IPS-18c (cell line): Measurements from ENCODE around the gene CCDC88C.

Source experiments
- H3K4me3 ChIP-seq: 2 replicates; pipeline ENCODE4 v1.7.0; 2013; ENCODE audit warnings: low read depth, mild to moderate bottlenecking, low read length, moderate library complexity; ENCODE audit not compliant: insufficient read depth
- H3K9me3 ChIP-seq: one replicate; pipeline ENCODE4 v1.6.1; 2013; ENCODE audit warnings: mild to moderate bottlenecking, low read length, moderate library complexity; ENCODE audit not compliant: control insufficient read depth, insufficient read depth

The CCDC88C gene

DNA sequence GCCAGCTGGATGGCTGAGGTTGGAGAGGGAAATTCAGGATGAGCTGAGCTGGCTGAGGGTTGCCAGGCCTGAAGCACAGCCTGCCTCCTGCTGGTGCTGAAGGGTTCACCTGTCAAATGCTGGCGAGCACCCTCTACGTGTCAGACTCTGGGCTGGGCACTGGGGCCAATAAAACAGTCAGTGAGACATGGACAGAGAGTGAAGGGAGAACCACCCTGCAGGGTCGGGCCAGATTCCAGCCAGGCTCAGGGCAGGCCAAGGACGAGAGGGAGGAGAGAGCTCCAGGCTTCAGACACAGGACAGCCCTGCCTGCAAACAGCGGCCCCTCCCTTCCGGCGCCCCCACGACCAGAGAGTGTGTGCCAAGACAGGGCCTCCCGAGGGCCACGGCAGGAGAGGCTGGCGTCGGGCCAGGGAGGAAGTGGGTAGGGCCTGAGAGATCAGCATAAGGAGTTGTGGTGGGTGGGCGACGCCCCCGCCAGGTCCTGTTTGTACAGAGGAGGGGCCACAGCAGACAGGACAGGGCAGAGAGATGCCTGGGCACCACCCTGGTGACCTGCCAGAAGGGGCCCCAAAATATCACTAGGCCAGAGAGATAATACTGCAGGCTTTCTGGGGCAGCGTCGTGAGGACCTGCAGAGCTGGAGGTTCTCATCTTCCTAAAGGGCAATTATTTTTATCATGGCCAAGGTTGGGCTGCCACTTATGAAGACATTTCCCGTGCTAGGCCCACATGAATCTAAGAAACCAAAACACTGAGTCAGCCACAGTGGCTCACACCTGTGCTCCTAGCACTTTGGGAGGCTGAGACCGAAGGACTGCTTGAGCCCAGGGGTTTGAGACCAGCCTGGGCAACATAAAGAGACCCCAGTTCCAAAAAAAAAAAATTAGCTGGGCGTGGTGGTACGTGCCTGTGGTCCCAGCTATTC is 100.0 kb downstream of the CCDC88C start:
- H3K9me3 ChIP-seq, result peaks cover 12% of the 10 kb centered on the region
- H3K4me3 ChIP-seq, result no peak overlapping the region

DNA sequence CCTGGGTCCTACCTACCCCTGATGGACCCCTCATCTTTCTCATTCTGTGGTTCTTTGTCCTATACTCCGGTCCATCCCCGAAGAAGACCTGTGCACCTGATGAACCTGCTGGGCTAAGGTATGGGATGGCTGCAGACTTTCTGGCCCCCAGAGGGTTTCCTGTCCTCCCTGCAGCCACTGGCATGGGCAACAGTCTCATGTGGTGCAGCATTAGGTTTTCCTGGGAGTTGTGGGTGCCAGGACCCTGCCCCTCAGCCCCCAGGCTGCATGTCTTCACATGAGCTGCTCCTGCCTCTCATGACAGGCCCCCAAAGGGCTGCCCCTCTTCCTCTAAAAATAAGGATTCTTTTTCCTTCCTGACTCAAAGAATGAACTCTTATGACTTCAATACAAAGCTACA is 100.9 kb downstream of the CCDC88C start:
- no peak overlapping the region for H3K4me3 ChIP-seq
- H3K9me3 ChIP-seq, result peaks cover 12% of the 10 kb centered on the region

DNA sequence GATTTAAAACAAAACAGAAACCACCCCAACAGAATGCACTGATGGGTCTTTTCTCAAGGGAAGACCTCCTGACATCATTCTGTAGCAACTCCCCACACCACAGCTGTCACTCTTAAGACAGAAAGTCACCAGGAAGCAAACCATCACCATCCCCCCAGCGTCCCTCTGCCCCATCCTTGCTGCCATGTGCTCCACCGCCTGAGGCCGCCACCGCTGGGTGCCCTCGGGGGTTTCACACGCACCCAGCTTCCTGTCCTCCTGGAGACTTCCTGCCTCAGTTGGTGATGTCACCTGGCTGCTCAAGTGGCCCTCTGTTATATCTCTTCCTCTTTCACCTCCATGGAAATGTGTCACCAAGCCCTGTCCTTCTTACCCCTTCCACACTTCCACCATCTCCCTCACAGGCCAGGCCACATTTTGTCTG is 101.8 kb downstream of the CCDC88C start:
- peaks cover 12% of the 10 kb centered on the region for H3K9me3 ChIP-seq
- H3K4me3 ChIP-seq, result no peak overlapping the region

DNA sequence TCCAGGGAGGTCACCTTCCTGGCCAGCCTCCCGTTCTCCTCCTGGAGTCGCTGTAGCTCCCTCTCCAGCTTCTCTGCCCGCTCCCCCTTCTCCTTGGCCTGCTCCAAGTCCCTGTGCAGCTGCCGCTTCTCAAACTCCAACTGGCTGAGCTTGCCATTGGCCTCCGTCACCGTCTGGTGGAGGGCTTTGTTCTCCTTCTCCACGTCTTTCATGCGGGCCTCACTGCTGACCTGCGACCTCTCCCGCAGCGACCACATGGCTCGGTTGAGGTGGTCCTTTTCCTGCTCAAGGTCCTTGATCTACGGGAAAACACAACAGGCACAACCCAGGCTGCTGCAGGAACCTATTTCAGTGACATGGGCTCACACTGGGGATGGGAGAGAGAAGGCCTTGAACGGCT is 103.8 kb downstream of the CCDC88C start:
- Histone ChIP-seq H3K4me3 (no peak overlapping the region; the same call in 1 of the 2 replicates), H3K9me3 (peaks cover 12% of the 10 kb centered on the region)

DNA sequence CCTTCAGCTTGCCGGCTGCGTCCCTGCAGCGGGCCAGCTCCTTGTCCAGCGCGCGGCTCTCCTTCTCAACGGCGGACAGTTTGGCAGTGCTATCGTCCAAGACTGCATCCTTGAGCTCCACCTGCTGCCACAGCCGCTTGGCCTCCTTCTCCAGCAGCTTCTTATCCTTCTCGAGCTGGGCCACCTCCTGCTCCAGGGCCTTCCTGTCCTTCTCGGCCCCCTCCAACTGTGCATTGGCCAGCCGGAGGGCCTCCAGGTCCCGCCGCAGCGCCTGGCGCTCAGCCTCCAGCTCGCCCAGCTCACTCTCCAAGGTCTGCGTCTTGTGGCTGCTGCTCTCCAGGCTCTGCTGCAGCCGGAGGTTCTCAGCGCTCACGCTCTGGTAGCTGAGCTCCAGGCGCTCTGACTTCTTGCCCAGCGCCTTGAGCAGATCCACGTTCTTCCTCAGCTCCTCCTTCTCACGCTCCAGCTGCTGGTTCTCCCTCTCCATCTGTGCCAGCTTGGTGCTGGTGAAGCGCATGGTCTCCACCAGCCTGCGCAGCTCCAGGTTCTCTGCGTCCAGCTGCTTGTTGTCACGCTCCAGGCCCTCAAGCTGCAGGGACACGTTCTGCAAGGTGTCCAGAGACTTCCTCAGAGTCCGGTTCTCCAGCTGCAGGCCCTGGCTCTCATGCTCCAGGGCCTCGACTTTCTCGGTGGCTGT is 104.3 kb downstream of the CCDC88C start:
- H3K9me3 ChIP-seq, result peaks cover 12% of the 10 kb centered on the region
- no peak overlapping the region for H3K4me3 ChIP-seq

DNA sequence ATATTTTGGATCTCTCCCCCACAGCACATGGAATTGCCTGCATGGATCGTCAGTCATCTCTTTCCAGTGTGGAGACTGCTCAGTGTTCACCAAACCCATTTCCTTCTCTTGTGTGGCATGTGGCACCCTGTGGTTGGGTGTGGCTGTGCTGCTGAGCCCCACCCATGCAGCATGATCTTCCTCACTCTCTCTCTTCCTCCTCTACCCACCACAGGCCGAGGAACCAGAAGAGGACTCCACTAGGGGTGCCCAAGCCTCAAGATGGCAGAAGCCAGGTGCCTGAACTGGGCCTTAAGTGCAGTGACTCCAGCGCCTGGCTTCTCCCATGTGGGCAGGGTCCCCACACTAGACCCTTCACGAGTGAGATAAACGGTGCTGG is 106.3 kb downstream of the CCDC88C start:
- Histone ChIP-seq H3K4me3 (no peak overlapping the region), H3K9me3 (peaks cover 12% of the 10 kb centered on the region)

DNA sequence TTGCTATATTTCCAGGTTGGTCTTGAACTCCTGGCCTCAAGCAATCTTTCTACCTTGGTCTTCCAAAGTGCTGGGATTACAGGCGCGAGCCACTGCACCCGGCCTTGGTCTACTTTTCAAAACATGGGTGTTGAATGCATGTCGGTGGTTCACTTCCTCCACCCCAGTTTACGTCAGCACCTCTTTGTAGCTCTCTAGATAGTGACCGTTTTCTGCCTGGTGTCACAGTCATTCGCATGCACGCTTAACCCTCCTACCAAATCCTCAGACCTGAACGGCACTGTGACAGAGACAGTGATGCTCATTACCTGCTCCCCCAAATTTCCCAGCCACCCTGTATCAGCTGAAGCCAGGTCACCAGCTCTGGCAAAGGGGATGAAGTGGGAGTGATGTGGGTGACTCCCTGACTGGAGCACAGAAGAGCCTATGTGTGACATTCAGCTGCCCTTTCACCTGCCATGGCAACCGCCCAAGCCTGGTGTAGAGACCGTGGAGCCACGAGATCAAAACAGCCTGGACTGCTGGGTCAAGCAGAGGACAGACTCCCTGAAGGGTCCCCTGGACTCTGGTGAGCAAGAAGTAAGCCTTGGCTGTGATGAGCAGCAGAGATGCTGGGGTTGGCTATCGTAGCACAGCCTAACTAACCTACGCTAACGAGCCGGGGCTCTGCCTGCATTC is 106.9 kb downstream of the CCDC88C start:
- Histone ChIP-seq H3K9me3 (peaks cover 12% of the 10 kb centered on the region), H3K4me3 (no peak overlapping the region)

DNA sequence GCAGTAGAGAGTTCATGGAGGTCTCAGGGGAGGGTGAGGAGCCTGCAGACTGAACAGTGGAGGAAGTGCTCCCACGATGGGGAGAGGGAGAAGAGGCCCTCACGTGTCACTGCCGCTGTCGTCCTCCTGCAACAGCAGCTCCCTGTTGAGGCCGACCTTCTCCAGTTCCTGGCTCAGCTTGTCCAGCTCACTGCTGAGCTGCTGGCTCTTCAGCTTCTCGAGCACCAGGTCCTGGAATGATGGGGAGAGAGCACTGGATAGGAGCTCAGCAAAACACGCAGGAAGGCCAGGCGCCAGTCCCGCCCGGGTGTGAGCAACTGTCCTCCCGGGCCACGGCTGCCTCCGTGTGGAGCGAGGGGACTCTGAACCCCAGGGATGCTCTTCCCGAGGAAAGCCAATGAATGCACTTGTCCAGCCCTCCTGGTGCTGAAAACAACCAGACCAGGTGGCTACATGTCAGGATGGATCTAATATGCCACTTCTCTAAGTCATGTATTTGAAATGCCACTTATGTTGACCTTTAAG is 107.8 kb downstream of the CCDC88C start:
- peaks cover 6% of the 10 kb centered on the region for H3K9me3 ChIP-seq
- H3K4me3 ChIP-seq, result no peak overlapping the region

DNA sequence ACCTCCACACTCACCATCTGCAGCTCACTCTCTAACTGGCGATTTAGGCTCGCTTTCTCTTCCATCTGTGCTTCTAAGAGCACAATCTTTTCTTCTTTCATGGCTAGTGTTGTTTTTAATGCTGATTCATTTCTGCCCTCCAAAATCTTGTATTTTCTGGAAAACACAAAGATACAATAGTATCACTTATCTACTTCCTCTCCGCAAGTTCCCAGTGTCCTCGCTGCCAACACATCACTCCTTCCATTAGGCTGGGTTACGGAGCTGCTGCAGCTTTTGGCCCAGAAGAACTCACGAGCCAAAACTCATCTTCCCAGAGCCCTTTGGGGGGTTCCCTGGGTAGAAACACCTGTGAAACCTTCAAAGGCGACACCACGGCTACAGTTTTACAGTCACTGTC is 109.3 kb downstream of the CCDC88C start:
- no peak overlapping the region for H3K4me3 ChIP-seq
- H3K9me3 ChIP-seq, result peaks cover 2% of the 10 kb centered on the region

DNA sequence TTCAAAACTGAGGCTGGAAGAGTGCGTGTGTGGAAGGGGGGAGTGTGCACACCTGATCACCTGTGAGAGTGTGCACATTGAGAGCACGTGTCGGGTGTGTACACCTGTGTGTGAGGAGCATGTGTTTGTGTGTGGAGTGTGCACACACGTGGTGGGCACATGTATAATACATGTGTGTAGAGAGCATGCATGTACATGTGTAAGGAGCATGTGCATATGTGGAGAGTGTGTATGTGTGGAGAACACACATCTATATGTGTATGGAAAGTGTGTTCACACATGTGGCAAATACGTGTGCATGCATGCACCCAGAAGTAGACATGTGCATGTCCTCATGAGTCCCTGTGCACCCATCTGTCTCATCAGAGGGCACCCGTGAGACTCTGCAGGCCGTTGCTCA is 110.0 kb downstream of the CCDC88C start:
- no peak overlapping the region for H3K4me3 ChIP-seq
- H3K9me3 ChIP-seq, result peaks cover under 1% of the 10 kb centered on the region

DNA sequence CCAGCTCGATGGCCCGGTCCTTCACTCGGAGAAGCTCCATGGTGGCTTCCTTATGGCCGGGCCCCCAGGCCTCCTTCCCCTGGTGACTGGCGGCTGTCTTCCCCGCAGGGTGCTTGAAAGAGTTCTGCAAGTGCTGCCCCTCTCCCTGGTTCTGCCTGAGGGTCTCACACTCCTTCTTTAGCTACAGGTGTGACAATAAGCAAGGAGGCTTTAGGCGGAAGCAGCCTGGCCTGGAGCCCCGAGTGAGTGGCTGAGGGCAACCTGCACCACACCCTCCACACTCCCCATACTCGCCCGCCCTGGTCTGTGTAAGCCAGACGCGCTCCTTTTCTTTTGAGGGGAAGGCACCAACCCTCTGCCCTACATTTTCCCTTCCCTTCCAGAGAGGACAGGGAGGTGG is 110.6 kb downstream of the CCDC88C start:
- Histone ChIP-seq H3K4me3 (no peak overlapping the region), H3K9me3 (no peaks in the 10 kb centered on the region)

DNA sequence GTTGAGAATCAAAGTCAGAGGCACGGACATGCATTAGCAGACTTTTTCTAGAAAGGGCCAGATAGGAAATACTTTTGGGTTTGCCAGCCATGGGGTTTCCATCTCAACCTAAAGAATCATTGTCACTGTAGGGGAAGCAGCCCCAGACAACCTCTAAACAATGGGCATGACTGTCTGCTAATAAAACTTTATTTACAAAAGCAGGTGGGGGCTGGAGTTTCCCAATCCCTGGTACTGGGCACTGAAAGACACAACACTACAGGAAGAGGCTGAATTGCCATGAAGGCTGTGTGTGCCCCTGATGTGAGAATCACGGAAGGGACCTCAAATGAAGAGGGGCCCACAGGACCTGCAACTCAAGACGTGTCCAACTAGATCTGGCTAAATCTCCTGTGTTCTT is 111.1 kb downstream of the CCDC88C start:
- H3K9me3 ChIP-seq, result no peaks in the 10 kb centered on the region
- no peak overlapping the region; the same call in 1 of the 2 replicates for H3K4me3 ChIP-seq

DNA sequence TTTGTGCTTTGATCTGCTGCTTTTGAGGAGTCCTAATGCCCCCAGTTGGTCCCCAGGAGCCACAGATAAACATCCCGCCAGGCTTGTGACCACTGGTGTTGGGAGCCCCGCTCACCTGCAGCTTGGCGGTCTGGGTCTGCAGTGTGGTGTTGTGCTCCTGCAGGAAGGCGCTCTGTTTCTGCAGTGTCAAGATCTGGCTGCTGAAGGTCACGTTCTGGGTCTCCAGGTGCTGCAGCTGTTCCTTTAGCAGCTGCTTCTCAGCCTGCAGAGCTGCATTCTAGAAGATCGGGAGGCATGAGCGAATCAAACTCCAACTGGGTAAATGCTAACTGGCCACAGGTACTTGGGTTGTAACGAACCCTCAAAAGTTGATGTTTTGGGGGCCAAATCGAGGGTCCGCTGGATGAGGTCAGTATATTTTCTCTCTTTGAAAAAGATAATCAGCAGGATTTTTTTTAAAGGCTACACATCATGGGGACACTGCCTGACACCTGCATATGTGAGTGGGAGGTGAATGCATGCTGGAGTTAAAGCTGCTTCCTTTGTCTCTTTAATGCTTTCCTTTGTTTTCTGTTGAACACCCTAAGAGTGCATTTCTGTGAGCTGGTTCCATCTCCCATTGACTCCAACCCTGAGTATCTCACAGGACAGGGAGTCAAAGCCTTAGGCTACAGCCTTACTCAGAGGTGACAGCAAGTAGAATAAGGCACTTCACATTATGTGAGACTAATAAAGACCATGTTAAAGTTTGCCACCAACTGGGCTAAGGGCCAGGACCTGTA is 111.8 kb downstream of the CCDC88C start:
- Histone ChIP-seq H3K9me3 (no peaks in the 10 kb centered on the region), H3K4me3 (no peak overlapping the region)

DNA sequence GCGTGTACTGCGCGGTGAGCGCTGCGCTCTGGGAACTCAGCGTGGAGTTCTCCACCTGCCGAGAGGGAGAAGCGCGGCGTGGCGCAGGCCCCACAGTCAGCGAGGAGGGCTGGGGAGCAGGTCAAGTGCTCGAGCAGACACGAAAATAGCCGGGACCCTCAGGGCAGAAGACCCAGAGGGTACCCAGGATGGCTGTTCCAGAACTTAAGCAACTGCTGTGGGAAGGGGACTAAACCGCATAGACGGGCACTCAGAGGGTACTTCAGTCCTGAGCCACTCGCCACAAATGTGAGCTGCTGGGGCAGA is 113.7 kb downstream of the CCDC88C start:
- H3K4me3 ChIP-seq, result peak overlapping the region; percentile 16; the same call in 1 of the 2 replicates
- H3K9me3 ChIP-seq, result no peaks in the 10 kb centered on the region

DNA sequence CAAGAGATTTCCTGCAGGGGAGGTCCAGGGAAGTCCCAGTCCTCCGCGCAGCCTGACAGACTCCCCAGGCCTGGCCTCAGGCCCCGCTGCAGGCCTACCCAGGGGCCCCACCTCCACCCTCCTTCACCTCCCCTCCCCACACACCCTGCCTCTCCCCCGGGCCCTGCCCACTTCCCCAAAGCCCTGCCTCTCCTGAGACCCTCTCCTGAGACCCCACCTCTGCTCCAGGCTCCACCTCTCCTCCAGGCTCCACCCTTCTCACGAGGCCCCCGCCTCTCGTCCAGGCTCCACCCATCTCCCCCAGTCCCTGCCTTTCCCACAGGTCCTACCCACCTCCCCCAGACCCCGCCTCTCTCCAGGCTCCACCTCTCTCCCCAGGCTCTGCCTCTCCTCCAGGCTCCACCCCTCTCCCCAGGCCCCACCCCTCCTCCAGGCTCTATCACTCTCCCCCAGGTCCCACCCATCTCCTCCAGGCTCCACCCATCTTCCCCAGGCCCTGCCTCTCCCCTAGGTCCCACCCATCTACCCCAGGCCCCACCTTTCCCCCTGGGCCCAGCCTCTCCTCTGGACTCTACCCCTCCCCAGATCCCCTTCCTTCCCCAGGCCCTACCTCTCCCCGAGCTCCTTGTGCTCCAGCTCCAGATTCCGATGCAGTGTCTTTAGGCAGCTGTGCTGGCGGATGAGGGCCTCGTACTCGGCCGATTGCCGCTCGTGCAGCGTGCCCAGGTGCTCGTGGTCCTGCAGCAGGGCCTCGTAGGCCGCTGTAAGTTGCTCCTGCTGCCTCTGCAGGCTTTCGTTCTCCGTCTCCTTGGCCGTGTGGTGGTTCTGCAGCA is 114.3 kb downstream of the CCDC88C start:
- Histone ChIP-seq H3K9me3 (no peaks in the 10 kb centered on the region), H3K4me3 (peak overlapping the region; percentile 16; the same call in 1 of the 2 replicates)

DNA sequence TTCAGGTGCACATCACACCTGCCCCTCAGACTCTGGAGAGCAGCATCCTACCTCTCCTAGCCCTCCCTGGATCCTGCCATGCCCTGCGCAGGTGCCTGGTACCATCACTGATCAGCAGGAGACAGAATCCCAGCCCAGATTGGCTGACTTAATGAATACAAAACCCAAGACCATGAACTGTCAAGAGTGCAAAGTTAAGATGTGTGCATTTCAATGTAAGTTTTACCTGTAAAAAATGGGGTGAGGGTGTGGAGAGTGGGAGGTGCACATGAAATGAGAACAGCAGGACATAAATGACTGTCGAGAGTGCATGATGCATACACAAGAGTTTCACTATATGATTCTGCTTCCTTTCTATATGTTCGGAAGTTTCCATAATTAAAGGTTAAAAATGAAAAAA is 115.2 kb downstream of the CCDC88C start:
- Histone ChIP-seq H3K9me3 (no peaks in the 10 kb centered on the region), H3K4me3 (no peak overlapping the region)
